Adrenal gland (tissue), 5 donors: Measurements from ENCODE around the gene AFAP1.

Source experiments
- CTCF ChIP-seq, 6 experiments: fragments of 450-650 bp in 4 of 6; fragments of 200-600 bp in 2 of 6; sonication (generic) in 1 of 6; IDR thresholded peaks; 1 replicate in 5 of 6; 2 replicates in 1 of 6; pipeline versions ENCODE4 v1.5.1 to v1.8.0; 2016 to 2021; ENCODE audit warnings: antibody characterized with exemption in 6 of 6, mild to moderate bottlenecking in 2 of 6, moderate library complexity in 1 of 6
- POLR2A ChIP-seq, 2 donors: fragments of 450-650 bp; IDR thresholded peaks; one replicate each; pipeline ENCODE4 v1.6.1; 2017; ENCODE audit warnings: antibody characterized with exemption in 2 of 2, mild to moderate bottlenecking in 2 of 2, moderate library complexity in 1 of 2
- donor health status: DM: no; HTN: no; CAD: no.

- TF ChIP-seq CTCF (IDR thresholded peaks at IDR 0.05) (no peak), POLR2A (IDR thresholded peaks at IDR 0.05) (no peak)
Observed at GRCh38 chr4:7859326-7859725, 80.3 kb downstream of the AFAP1 start.
